Measurements from ENCODE around the gene TPSB2. TPM values are rescaled to one million over a fixed set of nuclear protein-coding genes. Genes with fewer than 3 reads are reported as not detected.

TPSB2 gene
- total RNA-seq, 4 donors from 2014 or later, result 32.8 to 163 (median 51.4) TPM

DNA sequence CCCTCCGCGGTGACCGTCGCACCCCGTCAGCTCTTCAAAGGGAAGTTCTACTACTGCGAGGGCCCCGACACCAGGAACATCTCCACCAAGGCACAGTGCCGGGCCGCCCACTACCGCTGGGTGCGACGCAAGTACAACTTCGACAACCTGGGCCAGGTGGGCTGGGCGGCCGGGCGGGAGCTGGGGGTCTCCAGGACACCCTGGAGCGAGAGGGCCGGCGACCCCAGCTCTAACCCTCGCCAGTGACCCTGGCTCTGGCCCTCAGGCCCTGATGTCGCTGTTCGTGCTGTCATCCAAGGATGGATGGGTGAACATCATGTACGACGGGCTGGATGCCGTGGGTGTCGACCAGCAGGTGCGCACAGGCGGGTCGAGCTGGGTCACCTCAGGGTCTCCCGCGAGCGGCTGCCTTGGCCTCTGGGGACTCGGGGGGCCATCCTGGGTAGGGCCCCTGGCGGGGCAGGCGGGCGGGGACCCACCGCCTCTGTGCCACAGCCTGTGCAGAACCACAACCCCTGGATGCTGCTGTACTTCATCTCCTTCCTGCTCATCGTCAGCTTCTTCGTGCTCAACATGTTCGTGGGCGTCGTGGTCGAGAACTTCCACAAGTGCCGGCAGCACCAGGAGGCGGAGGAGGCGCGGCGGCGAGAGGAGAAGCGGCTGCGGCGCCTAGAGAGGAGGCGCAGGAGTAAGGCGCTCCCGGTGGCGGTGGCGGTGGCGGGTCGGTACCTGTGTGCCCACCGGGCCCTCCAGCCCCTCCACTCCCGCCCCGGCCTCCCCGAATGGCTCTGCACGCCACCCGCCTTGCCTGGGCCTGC lies 18.3 kb downstream of the TPSB2 start:
- TF ChIP-seq CTCF (IDR thresholded peaks at IDR 0.05; ENCODE audit: low read depth), result no peak

DNA sequence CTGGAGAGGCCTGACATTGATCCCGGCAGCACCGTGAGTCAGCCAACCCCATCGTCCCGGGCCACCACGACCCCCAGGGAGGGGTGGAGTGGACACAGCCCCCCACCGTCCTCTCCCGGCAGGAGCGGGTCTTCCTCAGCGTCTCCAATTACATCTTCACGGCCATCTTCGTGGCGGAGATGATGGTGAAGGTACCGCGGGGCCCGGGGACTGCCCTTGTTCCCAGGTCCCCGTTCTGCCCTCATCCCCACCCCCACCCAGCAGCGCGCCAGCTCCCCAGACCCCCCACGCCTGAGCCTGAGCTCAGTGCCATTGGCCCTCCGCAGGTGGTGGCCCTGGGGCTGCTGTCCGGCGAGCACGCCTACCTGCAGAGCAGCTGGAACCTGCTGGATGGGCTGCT lies 19.5 kb downstream of the TPSB2 start:
- TF ChIP-seq CTCF (IDR thresholded peaks at IDR 0.05; ENCODE audit: low read depth), result no peak

- TF ChIP-seq CTCF (IDR thresholded peaks at IDR 0.05; ENCODE audit: low read depth), result no peak
Observed at GRCh38 chr16:1209081-1209480, 20.9 kb downstream of the TPSB2 start.

GRCh38 chr16:1208239-1208830 lies 21.6 kb downstream of the TPSB2 start:
- no peak for TF ChIP-seq CTCF (IDR thresholded peaks at IDR 0.05; ENCODE audit: low read depth)

DNA sequence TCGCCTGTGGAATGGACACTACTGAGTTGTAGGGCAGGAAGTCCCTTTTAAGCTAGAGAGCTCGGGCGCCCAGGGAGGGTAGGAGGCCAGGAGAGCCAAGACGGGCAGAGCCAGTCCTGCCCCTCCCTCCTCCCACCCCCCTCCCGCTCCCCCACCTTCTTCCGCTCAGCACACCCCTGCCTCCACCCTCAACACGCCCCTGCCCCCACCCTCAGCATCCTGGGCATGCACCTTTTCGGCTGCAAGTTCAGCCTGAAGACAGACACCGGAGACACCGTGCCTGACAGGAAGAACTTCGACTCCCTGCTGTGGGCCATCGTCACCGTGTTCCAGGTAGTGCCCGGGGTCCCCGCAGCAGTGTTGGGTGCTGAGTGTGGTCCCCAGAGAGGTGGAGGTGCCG lies 23.2 kb downstream of the TPSB2 start:
- no peak for TF ChIP-seq CTCF (IDR thresholded peaks at IDR 0.05; ENCODE audit: low read depth)

DNA sequence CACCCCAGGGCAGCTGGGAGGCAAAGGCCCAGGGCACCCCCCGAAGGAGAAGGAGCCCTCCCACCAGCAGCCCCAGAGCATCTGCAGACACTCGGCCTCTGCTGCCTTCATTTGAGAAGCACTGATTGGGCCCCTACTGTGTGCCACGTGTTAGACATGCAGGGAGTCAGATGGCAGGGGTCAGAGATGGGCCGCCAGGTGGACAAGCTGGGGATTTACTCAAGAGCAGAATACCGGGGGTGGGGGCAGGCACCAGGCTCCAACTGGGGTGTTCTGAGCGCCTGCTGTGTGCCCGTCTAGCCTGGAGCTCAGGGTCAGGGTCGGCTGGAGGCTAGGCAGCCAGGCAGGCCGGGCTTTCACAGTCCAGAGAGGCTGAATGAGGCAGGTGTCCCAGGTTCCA lies 23.7 kb downstream of the TPSB2 start:
- no peak for TF ChIP-seq CTCF (IDR thresholded peaks at IDR 0.05; ENCODE audit: low read depth)

- no peak for TF ChIP-seq CTCF (IDR thresholded peaks at IDR 0.05; ENCODE audit: low read depth)
Observed at GRCh38 chr16:1204933-1205332, 25.1 kb downstream of the TPSB2 start.
